Mammary epithelial cell (primary cell): ENCODE data around the gene KAT6B.

Source experiments
- EZH2 ChIP-seq: IDR thresholded peaks from 2 replicates; pipeline ENCODE4 v1.6.1; 2012; ENCODE audit warnings: low read length, inconsistent platforms, borderline replicate concordance
- TF ChIP-seq, protein P1 (sequence below), 2 donors: IDR thresholded peaks in 1 of 2; conservative IDR thresholded peaks in 1 of 2; 2 replicates each; pipeline ENCODE4 v1.5.1; 2011 to 2012; ENCODE audit warnings: inconsistent platforms in 2 of 2, low read length in 2 of 2, mild to moderate bottlenecking in 2 of 2, control low read depth in 1 of 2, low read depth in 1 of 2; ENCODE audit not compliant: insufficient read depth in 1 of 2; ENCODE audit errors: extremely low read depth in 1 of 2

GRCh38 chr10:74988054-74988775 lies 161.8 kb downstream of the KAT6B start:
- TF ChIP-seq, protein P1, sequence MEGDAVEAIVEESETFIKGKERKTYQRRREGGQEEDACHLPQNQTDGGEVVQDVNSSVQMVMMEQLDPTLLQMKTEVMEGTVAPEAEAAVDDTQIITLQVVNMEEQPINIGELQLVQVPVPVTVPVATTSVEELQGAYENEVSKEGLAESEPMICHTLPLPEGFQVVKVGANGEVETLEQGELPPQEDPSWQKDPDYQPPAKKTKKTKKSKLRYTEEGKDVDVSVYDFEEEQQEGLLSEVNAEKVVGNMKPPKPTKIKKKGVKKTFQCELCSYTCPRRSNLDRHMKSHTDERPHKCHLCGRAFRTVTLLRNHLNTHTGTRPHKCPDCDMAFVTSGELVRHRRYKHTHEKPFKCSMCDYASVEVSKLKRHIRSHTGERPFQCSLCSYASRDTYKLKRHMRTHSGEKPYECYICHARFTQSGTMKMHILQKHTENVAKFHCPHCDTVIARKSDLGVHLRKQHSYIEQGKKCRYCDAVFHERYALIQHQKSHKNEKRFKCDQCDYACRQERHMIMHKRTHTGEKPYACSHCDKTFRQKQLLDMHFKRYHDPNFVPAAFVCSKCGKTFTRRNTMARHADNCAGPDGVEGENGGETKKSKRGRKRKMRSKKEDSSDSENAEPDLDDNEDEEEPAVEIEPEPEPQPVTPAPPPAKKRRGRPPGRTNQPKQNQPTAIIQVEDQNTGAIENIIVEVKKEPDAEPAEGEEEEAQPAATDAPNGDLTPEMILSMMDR (conservative IDR thresholded peaks at IDR 0.05 in 1 of 2, IDR thresholded peaks at IDR 0.05 in 1 of 2; ENCODE audit: extremely low read depth in 1 of 2, insufficient read depth in 1 of 2, low read depth in 1 of 2, low read length in 2 of 2) = no peak
- TF ChIP-seq EZH2 = no peak
